Adrenal gland (tissue), 12 donors: Measurements from ENCODE around the gene LRRC31. TPM values are rescaled to one million over a fixed set of nuclear protein-coding genes. Genes with fewer than 3 reads are reported as not detected.

Experiments
- DNase-seq, 7 donors: peaks; one replicate each; pipeline ENCODE4 v3.0.0-alpha.2; 2019 to 2020
- H3K27ac ChIP-seq, 5 donors: fragments of 200-600 bp; sonication (generic) in 4 of 5; 1 replicate in 3 of 5; 2 replicates in 2 of 5; pipeline versions ENCODE4 v1.5.1 to v1.8.0; 2016 to 2020; ENCODE audit warnings: mild to moderate bottlenecking in 1 of 5
- H3K27me3 ChIP-seq: fragments of 200-600 bp; 2 replicates; pipeline ENCODE4 v1.8.0; 2021
- H3K36me3 ChIP-seq, 2 donors: fragments of 200-600 bp; replicated peaks in 1 of 2; 1 replicate in 1 of 2; 2 replicates in 1 of 2; pipeline versions ENCODE4 v1.5.1 to v1.8.0; 2018 to 2022
- H3K4me1 ChIP-seq, 2 donors: fragments of 200-600 bp; replicated peaks in 1 of 2; 1 replicate in 1 of 2; 2 replicates in 1 of 2; pipeline versions ENCODE4 v1.5.1 to v1.8.0; 2018 to 2021
- H3K4me3 ChIP-seq, 4 donors: fragments of 200-600 bp; sonication (generic) in 3 of 4; one replicate each; pipeline ENCODE4 v1.5.1; 2016 to 2018
- H3K9me3 ChIP-seq, 3 donors: fragments of 200-600 bp; sonication (generic) in 1 of 3; replicated peaks in 1 of 3; 1 replicate in 2 of 3; 2 replicates in 1 of 3; pipeline versions ENCODE4 v1.5.1 to v1.8.0; 2016 to 2021
- CTCF ChIP-seq, 6 experiments: fragments of 450-650 bp in 4 of 6; fragments of 200-600 bp in 2 of 6; sonication (generic) in 1 of 6; IDR thresholded peaks; 1 replicate in 5 of 6; 2 replicates in 1 of 6; pipeline versions ENCODE4 v1.5.1 to v1.8.0; 2016 to 2021; ENCODE audit warnings: antibody characterized with exemption in 6 of 6, mild to moderate bottlenecking in 2 of 6, moderate library complexity in 1 of 6
- POLR2A ChIP-seq, 2 donors: fragments of 450-650 bp; IDR thresholded peaks; one replicate each; pipeline ENCODE4 v1.6.1; 2017; ENCODE audit warnings: antibody characterized with exemption in 2 of 2, mild to moderate bottlenecking in 2 of 2, moderate library complexity in 1 of 2
- WGBS, 4 donors: extraction: QIAGEN DNeasy Blood & Tissue Kit in 2 of 4; methylation state at CpG; one replicate each; pipeline versions ENCODE4 v1.1.5 to v1.1.7; 2013 to 2017; 5-methylcytosine and 5-hydroxymethylcytosine counted together
- intact Hi-C, 2 donors: fragments of 100-400 bp; cut with DNase I; formaldehyde crosslinking; loops; one replicate each; pipeline versions ENCODE4 v1.14.1 to v1.15.0; 2022 to 2023
- polyA plus RNA-seq, 3 donors: library from polyadenylated mRNA; stranded (reverse); fragments of 200-250 nt in 2 of 3; fragments of 350-450 nt in 1 of 3; fragmentation: Illumina TruSeq in 1 of 3; extraction: RNeasy Lipid Tissue Mini Kit (QIAGEN cat#74804) in 1 of 3; gene quantifications; one replicate each; pipeline ENCODE4 v1.2.3, GENCODE V29; 2013 to 2014
- total RNA-seq, 9 donors: library from RNA; depleted of rRNA in 4 of 9; stranded (reverse); fragments of >200 nt in 4 of 9; fragments of 120-200 nt in 1 of 9; fragmentation: NEBNext Ultra II Directional in 1 of 9; extraction: Animal tissue kit (Norgen Biotek cat#: 25700) in 1 of 9; gene quantifications; one replicate each; pipeline versions ENCODE4 v1.1.0 to v1.2.4, GENCODE V29; 2013 to 2023
- donor health status: healthy with polysubstance abuse.
- donor health status: Bipolar disorder and iron deficiency.
- donor health status: DM: yes; HTN: yes; CAD: no.
- donor health status: DM: no; HTN: no; CAD: no.
- donor health status: DM: no; HTN: no; CAD: no.
- donor health status: DM: yes; HTN: yes; CAD: no.

LRRC31 gene
- total and polyA plus RNA-seq, 12 donors = 0.06 TPM; not detected in 11

GRCh38 chr3:169846458-169847193, 23.1 kb downstream of the LRRC31 start:
- H3K9me3 ChIP-seq = no peaks in the 10 kb centered on the region
- WGBS, 4 donors = 85 to 96% (median 88%) methylated on average over 11 of the region's 11 CpGs
- no peak overlapping the region for H3K4me3 ChIP-seq
- H3K36me3 ChIP-seq = no peaks in the 10 kb centered on the region
- no peak overlapping the region for H3K27ac ChIP-seq
- intact Hi-C loops = no loop called here
- H3K4me1 ChIP-seq = no peaks in the 10 kb centered on the region
- DNase-seq = no peak
- TF ChIP-seq POLR2A (IDR thresholded peaks at IDR 0.05) = no peak
- no peak for TF ChIP-seq CTCF (IDR thresholded peaks at IDR 0.05)
- no peaks in the 10 kb centered on the region for H3K27me3 ChIP-seq

GRCh38 chr3:169842960-169843359, 26.8 kb downstream of the LRRC31 start:
- DNase-seq = no peak
- intact Hi-C loops = no loop called here
- Histone ChIP-seq H3K27ac (no peak overlapping the region), H3K27me3 (no peaks in the 10 kb centered on the region), H3K4me3 (no peak overlapping the region), H3K9me3 (no peaks in the 10 kb centered on the region), H3K4me1 (no peaks in the 10 kb centered on the region), H3K36me3 (no peaks in the 10 kb centered on the region)
- WGBS, 4 donors = 38 to 66% (median 60%) methylated on average over 1 to 3 of the region's 3 CpGs
- no peak for TF ChIP-seq CTCF (IDR thresholded peaks at IDR 0.05)
- no peak for TF ChIP-seq POLR2A (IDR thresholded peaks at IDR 0.05)

- DNase-seq = no peak
- no peak overlapping the region for H3K27ac ChIP-seq
- TF ChIP-seq POLR2A (IDR thresholded peaks at IDR 0.05) (no peak), CTCF (IDR thresholded peaks at IDR 0.05) (no peak)
- no peaks in the 10 kb centered on the region for H3K4me1 ChIP-seq
- H3K9me3 ChIP-seq = no peaks in the 10 kb centered on the region
- no peak overlapping the region for H3K4me3 ChIP-seq
- WGBS, 4 donors = 59 to 67% (median 60%) methylated on average over 3 to 4 of the region's 4 CpGs
- intact Hi-C loops = no loop called here
- no peaks in the 10 kb centered on the region for H3K27me3 ChIP-seq
- no peaks in the 10 kb centered on the region for H3K36me3 ChIP-seq
Measured at GRCh38 chr3:169841171-169841570, 28.6 kb downstream of the LRRC31 start.

GRCh38 chr3:169838511-169839030, 31.2 kb downstream of the LRRC31 start:
- DNase-seq = no peak

More at GRCh38 chr3:169838511-169839030, 31.2 kb downstream of the LRRC31 start:
- Histone ChIP-seq H3K4me3 (no peak overlapping the region), H3K36me3 (no peaks in the 10 kb centered on the region), H3K9me3 (no peaks in the 10 kb centered on the region), H3K27me3 (no peaks in the 10 kb centered on the region), H3K4me1 (no peaks in the 10 kb centered on the region), H3K27ac (no peak overlapping the region)
- 93 to 100% (median 94%) methylated on average over 1 of the region's 1 CpG for WGBS, 4 donors
- TF ChIP-seq POLR2A (IDR thresholded peaks at IDR 0.05) (no peak), CTCF (IDR thresholded peaks at IDR 0.05) (no peak)
- intact Hi-C loops = no loop called here
